ENCODE data around the gene TEAD2. TPM values are rescaled to one million over a fixed set of nuclear protein-coding genes. Genes with fewer than 3 reads are reported as not detected.

TEAD2 gene
- total RNA-seq, 1 experiment from 2014 or later, result 20.3 TPM

DNA sequence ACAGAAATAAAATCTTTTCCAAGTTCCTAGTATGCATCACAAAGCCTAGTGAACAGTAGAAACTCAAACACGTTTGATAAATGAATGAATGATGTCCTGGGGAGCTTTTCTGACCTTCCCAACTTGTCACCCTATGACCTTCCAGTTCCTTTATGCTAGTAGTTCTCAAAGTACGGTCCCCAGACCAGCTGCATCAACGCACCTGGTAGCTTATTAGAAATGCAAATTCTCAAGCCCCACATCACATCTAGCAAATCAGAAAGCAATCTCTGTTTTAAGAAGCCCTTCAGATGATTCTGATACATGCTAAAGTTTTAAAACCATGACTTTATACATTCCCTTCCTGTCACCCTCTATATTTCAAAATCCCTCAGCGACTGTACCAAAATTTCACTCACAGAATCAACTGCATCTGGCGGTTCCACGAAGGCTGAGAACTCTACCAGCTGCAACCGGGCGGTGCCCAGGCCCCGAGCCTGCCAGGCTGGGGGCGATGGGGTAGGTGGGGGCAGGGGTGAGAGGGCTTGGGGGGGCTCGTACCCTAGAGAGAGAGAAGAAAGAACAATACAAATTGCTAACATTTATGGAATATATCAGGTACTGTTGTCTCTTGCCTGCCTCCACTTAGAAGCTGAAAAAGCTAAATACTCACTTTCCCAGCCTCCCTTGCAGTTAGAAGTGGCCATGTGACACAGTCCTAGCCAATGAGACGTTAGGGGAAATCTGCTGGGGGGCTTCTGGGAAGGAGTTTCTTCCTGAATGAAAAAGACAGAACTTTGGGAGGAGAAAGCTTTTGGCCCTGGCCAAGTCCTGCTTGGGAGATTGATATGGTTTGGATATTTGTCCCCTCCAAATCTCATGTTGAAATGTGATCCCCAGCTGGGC, 13.7 kb downstream of the TEAD2 start:
- no peak for DNase-seq (ENCODE audit: low read depth)

- peak; percentile 48 for DNase-seq (ENCODE audit: low read depth)
These were observed 14.4 kb downstream of the TEAD2 start for GRCh38 chr19:49347835-49348234.

- DNase-seq (ENCODE audit: low read depth), result no peak
These were observed 15.0 kb downstream of the TEAD2 start for GRCh38 chr19:49347191-49347590.

GRCh38 chr19:49344505-49345423, 17.5 kb downstream of the TEAD2 start:
- DNase-seq (ENCODE audit: low read depth), result no peak

DNA sequence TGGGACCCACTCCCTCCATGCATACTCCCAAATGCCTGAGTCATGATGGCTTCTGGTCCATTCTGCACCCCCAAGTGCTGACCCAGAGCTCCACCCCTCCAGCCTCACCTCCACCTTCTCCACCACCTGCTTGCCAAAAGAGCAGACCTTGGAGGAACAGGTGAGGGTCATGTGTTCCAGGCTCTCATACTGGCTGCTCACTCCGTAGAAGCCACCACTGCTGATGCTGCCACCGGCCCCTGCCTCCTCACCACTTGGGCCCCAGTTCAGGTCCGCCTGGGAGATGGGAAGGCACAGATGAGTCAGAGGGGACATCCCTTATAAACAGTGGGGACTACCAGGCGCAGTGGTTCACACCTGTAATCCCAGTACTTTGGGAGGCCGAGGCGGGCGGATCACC, 19.1 kb downstream of the TEAD2 start:
- DNase-seq (ENCODE audit: low read depth), result no peak

DNA sequence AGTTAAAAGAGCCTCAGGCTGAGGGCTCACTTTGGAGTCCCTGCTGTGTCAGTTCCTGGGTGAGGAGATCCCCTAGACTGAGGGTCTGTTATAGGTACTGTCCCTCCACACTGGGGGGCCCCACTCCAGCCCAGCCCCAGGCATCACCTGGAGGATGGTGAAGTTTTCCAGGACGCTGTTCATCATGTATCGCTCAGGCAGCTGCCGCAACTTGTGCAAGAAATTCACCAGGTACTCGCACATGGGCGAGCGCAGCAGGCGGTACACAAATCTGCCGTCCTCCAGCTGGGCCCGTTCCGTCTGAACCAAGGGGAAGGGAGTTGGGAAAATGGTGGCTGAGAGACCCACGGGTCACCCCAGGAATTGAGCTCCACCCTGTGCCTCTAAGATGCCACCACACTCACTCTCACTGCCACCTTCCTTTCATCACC, 19.9 kb downstream of the TEAD2 start:
- DNase-seq (ENCODE audit: low read depth), result no peak

GRCh38 chr19:49340865-49341718, 21.1 kb downstream of the TEAD2 start:
- no peak for DNase-seq (ENCODE audit: low read depth)

DNA sequence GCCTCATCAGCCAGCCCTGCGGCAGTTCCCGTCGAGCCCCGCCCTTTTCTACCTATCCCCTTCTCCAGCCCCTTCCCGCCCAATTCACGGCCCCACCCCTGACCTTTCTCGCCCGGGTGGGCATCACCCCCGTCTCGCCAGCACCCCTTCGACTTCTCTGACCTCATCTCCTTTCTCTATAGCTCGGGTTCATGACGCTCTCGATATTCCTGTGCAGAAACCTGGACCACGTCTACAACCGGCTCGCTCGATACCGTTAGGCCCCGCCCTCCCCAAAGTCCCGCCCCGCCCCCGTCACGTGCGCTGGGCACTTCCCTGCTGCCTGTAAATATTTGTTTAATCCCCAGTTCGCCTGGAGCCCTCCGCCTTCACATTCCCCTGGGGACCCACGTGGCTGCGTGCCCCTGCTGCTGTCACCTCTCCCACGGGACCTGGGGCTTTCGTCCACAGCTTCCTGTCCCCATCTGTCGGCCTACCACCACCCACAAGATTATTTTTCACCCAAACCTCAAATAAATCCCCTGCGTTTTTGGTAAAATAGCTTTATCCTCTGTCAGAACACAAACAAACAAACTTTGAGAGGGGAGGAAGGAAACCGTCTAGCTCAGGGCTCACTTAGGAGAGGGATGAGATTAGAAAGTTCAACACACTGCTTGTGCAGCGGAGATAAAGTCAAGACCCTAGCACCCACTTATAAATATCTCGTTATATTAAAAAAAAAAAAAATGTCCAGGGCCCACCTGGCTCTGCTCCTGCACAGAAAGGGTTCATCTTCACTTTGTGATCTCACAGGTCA, 21.9 kb downstream of the TEAD2 start:
- peak; percentile 12 for DNase-seq (ENCODE audit: low read depth)

- DNase-seq (ENCODE audit: low read depth), result peak; percentile 75
These were observed 22.7 kb downstream of the TEAD2 start for GRCh38 chr19:49339301-49340068.

- no peak for DNase-seq (ENCODE audit: low read depth)
These were observed 23.4 kb downstream of the TEAD2 start for GRCh38 chr19:49338691-49339300.

DNA sequence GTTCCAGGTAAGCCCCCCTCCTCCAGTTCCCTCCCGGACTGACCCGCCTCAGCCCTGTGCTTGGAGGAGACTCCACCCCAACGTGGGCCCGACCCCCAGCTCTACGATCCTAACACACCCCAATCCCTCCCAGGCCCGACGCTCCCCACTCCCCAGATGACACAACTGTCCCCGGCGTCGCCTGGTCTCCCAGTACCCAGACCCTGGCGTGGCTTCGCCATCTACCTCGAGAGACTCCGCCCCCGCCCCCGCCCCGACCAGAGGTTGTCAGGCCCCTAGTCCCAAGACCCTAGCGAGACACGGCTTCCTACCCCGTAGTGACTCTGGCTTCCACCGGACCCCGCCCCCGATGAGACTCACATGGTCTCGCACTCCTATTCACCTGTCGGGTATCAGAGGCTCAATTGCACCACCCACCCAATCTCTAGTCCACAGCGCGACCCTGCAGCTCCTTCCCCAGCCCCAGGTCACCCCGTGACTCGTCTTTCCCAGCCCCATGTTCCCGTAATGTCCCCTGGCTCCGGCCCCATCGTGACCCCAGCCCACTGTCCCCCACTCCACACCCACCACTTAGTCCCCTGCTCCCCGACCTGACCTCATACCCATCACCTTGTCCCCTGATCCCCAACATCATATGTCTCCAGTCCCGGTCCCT, 24.1 kb downstream of the TEAD2 start:
- DNase-seq (ENCODE audit: low read depth), result no peak

- no peak for DNase-seq (ENCODE audit: low read depth)
These were observed 24.8 kb downstream of the TEAD2 start for GRCh38 chr19:49337267-49338022.

GRCh38 chr19:49336482-49337266, 25.5 kb downstream of the TEAD2 start:
- DNase-seq (ENCODE audit: low read depth), result no peak

DNA sequence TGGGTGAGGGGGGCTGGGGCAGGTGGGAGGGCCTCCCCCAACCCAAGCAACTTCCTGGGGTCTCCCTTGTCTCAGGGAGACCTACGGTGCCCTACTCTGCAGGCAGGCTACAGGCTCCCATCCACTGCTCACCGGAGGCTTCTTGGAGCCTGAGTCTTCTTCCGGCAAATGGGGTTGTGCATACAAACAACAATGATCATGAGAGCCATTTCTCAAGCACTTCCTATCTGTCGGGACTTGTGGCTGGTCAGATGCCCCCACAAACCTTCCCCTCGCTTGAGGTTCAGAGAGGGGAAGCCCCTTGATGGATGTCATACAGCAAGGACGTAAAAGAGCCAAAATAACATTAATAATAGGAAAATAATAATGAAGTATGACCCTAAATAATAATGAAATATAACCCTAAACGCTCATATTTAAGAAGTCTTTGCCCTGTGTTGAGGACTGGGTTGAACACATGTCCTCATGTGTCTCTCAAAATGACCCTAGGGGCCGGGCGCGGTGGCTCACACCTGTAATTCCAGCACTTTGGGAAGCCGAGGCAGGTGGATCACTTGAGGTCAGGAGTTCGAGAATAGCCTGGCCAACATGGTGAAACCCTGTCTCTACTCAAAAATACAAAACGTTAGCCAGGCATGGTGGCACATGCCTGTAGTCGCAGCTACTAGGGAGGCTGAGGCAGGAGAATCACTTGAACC, 26.3 kb downstream of the TEAD2 start:
- no peak for DNase-seq (ENCODE audit: low read depth)

DNA sequence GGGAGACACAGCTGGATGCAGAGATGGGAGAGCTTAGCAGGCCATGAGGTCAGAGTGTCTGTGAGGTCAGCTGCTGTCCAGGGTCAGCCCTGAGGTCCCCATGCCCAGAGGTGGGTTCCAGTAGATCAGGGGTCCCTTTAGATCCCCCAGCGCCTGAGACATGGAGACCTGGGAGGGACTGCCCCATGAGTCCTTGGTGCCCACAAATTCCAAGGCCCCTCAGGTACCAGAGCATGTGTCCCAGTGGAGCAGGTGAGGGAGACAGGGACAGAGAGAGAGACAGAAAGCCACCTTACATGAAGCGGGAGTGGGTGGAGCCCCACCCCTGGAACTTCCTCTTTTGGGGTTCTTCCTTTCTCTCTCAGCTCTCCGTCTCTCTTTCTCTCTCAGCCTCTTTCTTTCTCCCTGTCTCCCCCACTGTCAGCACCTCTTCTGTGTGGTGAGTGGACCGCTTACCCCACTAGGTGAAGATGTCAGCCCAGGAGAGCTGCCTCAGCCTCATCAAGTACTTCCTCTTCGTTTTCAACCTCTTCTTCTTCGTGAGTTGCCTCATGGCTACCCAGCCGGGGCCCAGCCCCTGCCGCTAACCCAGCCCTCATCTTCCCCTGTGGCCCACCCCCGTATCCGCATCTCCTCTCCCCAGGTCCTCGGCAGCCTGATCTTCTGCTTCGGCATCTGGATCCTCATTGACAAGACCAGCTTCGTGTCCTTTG, 27.0 kb downstream of the TEAD2 start, which contains the start of gene CD37:
Gene CD37, plus strand, starts transcription at position 336 of the 713 bp plus-strand sequence. Its CDS starts 135 bp downstream, at position 471.
- no peak for DNase-seq (ENCODE audit: low read depth)

DNA sequence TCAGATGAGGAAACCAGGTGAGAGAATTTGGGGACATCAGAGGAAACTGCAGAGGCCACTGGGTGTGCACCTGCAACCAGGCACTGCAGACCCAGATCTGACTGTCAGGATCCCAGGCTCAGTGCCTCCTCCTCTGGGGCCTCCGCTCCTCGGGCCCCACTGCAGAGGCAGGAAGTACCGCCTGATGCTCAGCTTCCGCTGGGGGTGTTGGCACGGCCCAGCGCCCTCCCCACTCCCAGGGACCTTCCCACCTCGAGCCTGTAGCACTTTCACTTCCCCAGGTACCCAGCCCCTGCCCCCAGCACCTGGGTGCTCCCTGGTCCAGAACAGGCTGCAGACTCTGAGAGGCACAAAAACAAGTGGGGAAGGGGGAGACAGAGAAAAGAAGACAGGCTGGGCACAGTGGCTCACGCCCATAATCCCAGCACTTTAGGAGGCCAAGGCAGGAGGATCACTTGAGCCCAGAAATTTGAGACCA, 28.4 kb downstream of the TEAD2 start:
- DNase-seq (ENCODE audit: low read depth), result no peak

Data from M059J (cell line).